K562 (cell line): Measurements from ENCODE around the gene ZNF749. TPM values are rescaled to one million over a fixed set of nuclear protein-coding genes. Genes with fewer than 3 reads are reported as not detected.

Experiments used
- ARHGAP35 ChIP-seq: fragments of 450-650 bp; IDR thresholded peaks from 2 replicates; pipeline ENCODE4 v1.6.1; 2018; ENCODE audit not compliant: partially characterized antibody
- ARID2 ChIP-seq: fragments of 450-650 bp; IDR thresholded peaks from 2 replicates; pipeline ENCODE4 v1.6.1; 2017; ENCODE audit warnings: antibody characterized with exemption, mild to moderate bottlenecking
- CBX1 ChIP-seq: sonication (generic); IDR thresholded peaks from 2 replicates; pipeline ENCODE4 v1.6.1; 2016; ENCODE audit warnings: antibody characterized with exemption, low read depth, mild to moderate bottlenecking
- ETV1 ChIP-seq: fragments of 450-650 bp; conservative IDR thresholded peaks from 2 replicates; pipeline ENCODE4 v1.6.1; 2016; ENCODE audit warnings: missing genetic modification characterization, control low read depth, low read depth, missing compliant biosample characterization
- MTF1 ChIP-seq: fragments of 250-450 bp; sonication (Bioruptor Pico); IDR thresholded peaks from 2 replicates; pipeline ENCODE4 v1.9.0; 2021; ENCODE audit warnings: moderate library complexity, mild to moderate bottlenecking, inconsistent platforms, borderline replicate concordance
- NFE2L1 ChIP-seq: fragments of 450-650 bp; IDR thresholded peaks from 2 replicates; pipeline ENCODE4 v1.6.1; 2016; ENCODE audit warnings: missing genetic modification characterization, low read depth, mild to moderate bottlenecking, missing compliant biosample characterization, moderate library complexity, borderline replicate concordance
- NRF1 ChIP-seq, 2 experiments: fragments of 450-650 bp; IDR thresholded peaks in 1 of 2; conservative IDR thresholded peaks in 1 of 2; 2 replicates each; pipeline ENCODE4 v1.6.1; 2014; ENCODE audit warnings: mild to moderate bottlenecking in 2 of 2
- NUFIP1 ChIP-seq: fragments of 450-650 bp; IDR thresholded peaks from 2 replicates; pipeline ENCODE4 v1.6.1; 2018; ENCODE audit not compliant: partially characterized antibody
- SREBF1 ChIP-seq: fragments of 150-350 bp; IDR thresholded peaks from 2 replicates; pipeline ENCODE4 v1.6.1; 2014; ENCODE audit warnings: antibody characterized with exemption, low read depth, low read length, borderline replicate concordance
- TEAD1 ChIP-seq, 2 experiments: fragments of 450-650 bp in 1 of 2; sonication (generic) in 1 of 2; formaldehyde crosslinking; IDR thresholded peaks; 2 replicates each; pipeline versions ENCODE4 v1.4.0 to v1.8.0; 2020 to 2022; ENCODE audit warnings: mild to moderate bottlenecking in 2 of 2, missing genetic modification reagents in 1 of 2
- XRCC3 ChIP-seq: fragments of 450-650 bp; IDR thresholded peaks from 2 replicates; pipeline ENCODE4 v1.6.1; 2017; ENCODE audit warnings: mild to moderate bottlenecking, moderate library complexity
- ZBTB2 ChIP-seq: fragments of 450-650 bp; IDR thresholded peaks from 2 replicates; pipeline ENCODE4 v1.6.1; 2016; ENCODE audit warnings: antibody characterized with exemption
- ZNF263 ChIP-seq: sonication (generic); formaldehyde crosslinking; IDR thresholded peaks from 2 replicates; pipeline ENCODE4 v1.8.0; 2022; ENCODE audit warnings: mild to moderate bottlenecking, missing genetic modification reagents, borderline replicate concordance
- ZNF408 ChIP-seq: fragments of 250-450 bp; sonication (Bioruptor Pico); IDR thresholded peaks from 2 replicates; pipeline ENCODE4 v1.4.0; 2020; ENCODE audit warnings: low read depth, mild to moderate bottlenecking, moderate library complexity
- ZNF76 ChIP-seq: fragments of 250-450 bp; sonication (Bioruptor Pico); IDR thresholded peaks from 2 replicates; pipeline ENCODE4 v1.4.0; 2020; ENCODE audit warnings: mild to moderate bottlenecking, moderate library complexity, borderline replicate concordance
- ZNF764 ChIP-seq: fragments of 250-450 bp; sonication (Bioruptor Pico); IDR thresholded peaks from 2 replicates; pipeline ENCODE4 v1.4.0; 2020; ENCODE audit warnings: low read depth, mild to moderate bottlenecking, moderate library complexity
- polyA plus RNA-seq, 8 experiments: library from polyadenylated mRNA; depleted of rRNA in 4 of 8; stranded (reverse) in 5 of 8; unstranded in 3 of 8; fragments of >200 nt; fragmentation: Nextera tagmentation in 2 of 8; fragmentation: Illumina TruSeq in 1 of 8; extraction: Ambion mirVana in 2 of 8; extraction: Trizol in 1 of 8; gene quantifications; 2 replicates each; pipeline versions ENCODE4 v1.2.1 to v1.2.3, GENCODE V29; 2011 to 2014; ENCODE audit warnings: inconsistent platforms in 1 of 8, missing spikeins in 1 of 8
- total RNA-seq, 7 experiments: library from RNA; depleted of rRNA in 6 of 7; stranded (reverse); fragments of >200 nt in 6 of 7; fragmentation: Illumina TruSeq in 2 of 7; extraction: Trizol in 2 of 7; gene quantifications; 2 replicates each; pipeline versions ENCODE4 v1.2.1 to v1.2.3, GENCODE V29; 2011 to 2021; ENCODE audit warnings: low replicate concordance in 1 of 7
- TF ChIP-seq, protein P1 (sequence below), 3 experiments: fragments of 200-800 bp in 1 of 3; fragments of 250-450 bp in 1 of 3; fragments of 450-650 bp in 1 of 3; sonication (Bioruptor Pico) in 1 of 3; sonication (Bioruptor generic) in 1 of 3; formaldehyde crosslinking in 1 of 3; IDR thresholded peaks; 2 replicates each; pipeline versions ENCODE4 v1.6.1 to v1.8.0; 2016 to 2022; ENCODE audit warnings: mild to moderate bottlenecking in 2 of 3, missing genetic modification characterization in 2 of 3, missing compliant biosample characterization in 1 of 3, moderate library complexity in 1 of 3
- TF ChIP-seq, protein P2 (sequence below): fragments of 450-650 bp; formaldehyde crosslinking; conservative IDR thresholded peaks from 2 replicates; pipeline ENCODE4 v1.4.0; 2022; ENCODE audit warnings: mild to moderate bottlenecking, missing genetic modification characterization
- TF ChIP-seq, protein P3 (sequence below): fragments of 250-450 bp; sonication (Bioruptor Pico); IDR thresholded peaks from 2 replicates; pipeline ENCODE4 v1.5.0; 2020; ENCODE audit warnings: mild to moderate bottlenecking

The ZNF749 gene
- total and polyA plus RNA-seq, 9 of the 15 experiments (the other 6 are each of a cell fraction or from before 2014, with no cell fraction given) = 5.3 to 33.2 (median 15.0) TPM

- TF ChIP-seq XRCC3 (no peak), SREBF1 (0 out of 2 replicates have a peak, but pooled peaks have one; percentile 15), NRF1 (conservative IDR thresholded peaks at IDR 0.05 in 1 of 2, IDR thresholded peaks at IDR 0.05 in 1 of 2) (peak; percentile 50 to 68), NFE2L1 (no peak), TEAD1 (CRISPR knock-in tag; IDR thresholded peaks at IDR 0.05) (no peak), NUFIP1 (no peak), ZNF76 (no peak), ZNF263 (CRISPR knock-in tag) (no peak), ZBTB2 (no peak), ARID2 (no peak), CBX1 (no peak), ZNF408 (CRISPR knock-in tag) (no peak), ARHGAP35 (no peak), ZNF764 (no peak), MTF1 (CRISPR knock-in tag) (no peak), ETV1 (no peak)
- TF ChIP-seq, protein P1, sequence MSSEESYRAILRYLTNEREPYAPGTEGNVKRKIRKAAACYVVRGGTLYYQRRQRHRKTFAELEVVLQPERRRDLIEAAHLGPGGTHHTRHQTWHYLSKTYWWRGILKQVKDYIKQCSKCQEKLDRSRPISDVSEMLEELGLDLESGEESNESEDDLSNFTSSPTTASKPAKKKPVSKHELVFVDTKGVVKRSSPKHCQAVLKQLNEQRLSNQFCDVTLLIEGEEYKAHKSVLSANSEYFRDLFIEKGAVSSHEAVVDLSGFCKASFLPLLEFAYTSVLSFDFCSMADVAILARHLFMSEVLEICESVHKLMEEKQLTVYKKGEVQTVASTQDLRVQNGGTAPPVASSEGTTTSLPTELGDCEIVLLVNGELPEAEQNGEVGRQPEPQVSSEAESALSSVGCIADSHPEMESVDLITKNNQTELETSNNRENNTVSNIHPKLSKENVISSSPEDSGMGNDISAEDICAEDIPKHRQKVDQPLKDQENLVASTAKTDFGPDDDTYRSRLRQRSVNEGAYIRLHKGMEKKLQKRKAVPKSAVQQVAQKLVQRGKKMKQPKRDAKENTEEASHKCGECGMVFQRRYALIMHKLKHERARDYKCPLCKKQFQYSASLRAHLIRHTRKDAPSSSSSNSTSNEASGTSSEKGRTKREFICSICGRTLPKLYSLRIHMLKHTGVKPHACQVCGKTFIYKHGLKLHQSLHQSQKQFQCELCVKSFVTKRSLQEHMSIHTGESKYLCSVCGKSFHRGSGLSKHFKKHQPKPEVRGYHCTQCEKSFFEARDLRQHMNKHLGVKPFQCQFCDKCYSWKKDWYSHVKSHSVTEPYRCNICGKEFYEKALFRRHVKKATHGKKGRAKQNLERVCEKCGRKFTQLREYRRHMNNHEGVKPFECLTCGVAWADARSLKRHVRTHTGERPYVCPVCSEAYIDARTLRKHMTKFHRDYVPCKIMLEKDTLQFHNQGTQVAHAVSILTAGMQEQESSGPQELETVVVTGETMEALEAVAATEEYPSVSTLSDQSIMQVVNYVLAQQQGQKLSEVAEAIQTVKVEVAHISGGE (CRISPR knock-in tag; IDR thresholded peaks at IDR 0.05) = peak in 1 of 3 experiments; percentile 69; a peak in 1 of 6 replicates
- TF ChIP-seq, protein P2, sequence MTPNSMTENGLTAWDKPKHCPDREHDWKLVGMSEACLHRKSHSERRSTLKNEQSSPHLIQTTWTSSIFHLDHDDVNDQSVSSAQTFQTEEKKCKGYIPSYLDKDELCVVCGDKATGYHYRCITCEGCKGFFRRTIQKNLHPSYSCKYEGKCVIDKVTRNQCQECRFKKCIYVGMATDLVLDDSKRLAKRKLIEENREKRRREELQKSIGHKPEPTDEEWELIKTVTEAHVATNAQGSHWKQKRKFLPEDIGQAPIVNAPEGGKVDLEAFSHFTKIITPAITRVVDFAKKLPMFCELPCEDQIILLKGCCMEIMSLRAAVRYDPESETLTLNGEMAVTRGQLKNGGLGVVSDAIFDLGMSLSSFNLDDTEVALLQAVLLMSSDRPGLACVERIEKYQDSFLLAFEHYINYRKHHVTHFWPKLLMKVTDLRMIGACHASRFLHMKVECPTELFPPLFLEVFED (CRISPR knock-in tag) = no peak
- TF ChIP-seq, protein P3, sequence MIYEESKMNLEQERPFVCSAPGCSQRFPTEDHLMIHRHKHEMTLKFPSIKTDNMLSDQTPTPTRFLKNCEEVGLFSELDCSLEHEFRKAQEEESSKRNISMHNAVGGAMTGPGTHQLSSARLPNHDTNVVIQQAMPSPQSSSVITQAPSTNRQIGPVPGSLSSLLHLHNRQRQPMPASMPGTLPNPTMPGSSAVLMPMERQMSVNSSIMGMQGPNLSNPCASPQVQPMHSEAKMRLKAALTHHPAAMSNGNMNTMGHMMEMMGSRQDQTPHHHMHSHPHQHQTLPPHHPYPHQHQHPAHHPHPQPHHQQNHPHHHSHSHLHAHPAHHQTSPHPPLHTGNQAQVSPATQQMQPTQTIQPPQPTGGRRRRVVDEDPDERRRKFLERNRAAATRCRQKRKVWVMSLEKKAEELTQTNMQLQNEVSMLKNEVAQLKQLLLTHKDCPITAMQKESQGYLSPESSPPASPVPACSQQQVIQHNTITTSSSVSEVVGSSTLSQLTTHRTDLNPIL (CRISPR knock-in tag) = no peak
Observed at GRCh38 chr19:57435062-57435978, at the start of gene ZNF749 (continued).
